Upper lobe of left lung (tissue), 6 donors: ENCODE measurements around the gene GPR143. TPM values are rescaled to one million over a fixed set of nuclear protein-coding genes. Genes with fewer than 3 reads are reported as not detected.

Source experiments
- ATAC-seq, 2 donors: fragments of 200-7000 bp; cut with Tn5 transposase; one replicate each; pipeline ENCODE4 v1.9.1; 2022; ENCODE audit warnings: mild to moderate bottlenecking in 2 of 2, moderate library complexity in 2 of 2; ENCODE audit not compliant: low FRiP score in 2 of 2
- DNase-seq, 2 donors: peaks; one replicate each; pipeline ENCODE4 v3.0.0-alpha.2; 2019 to 2020
- H3K27ac ChIP-seq, 4 donors: fragments of 200-600 bp; sonication (generic); one replicate each; pipeline ENCODE4 v1.5.1; 2016 to 2019
- H3K27me3 ChIP-seq, 4 donors: fragments of 200-600 bp; sonication (generic); one replicate each; pipeline ENCODE4 v1.5.1; 2017 to 2019
- H3K36me3 ChIP-seq, 4 donors: fragments of 200-600 bp; sonication (generic); one replicate each; pipeline ENCODE4 v1.5.1; 2016 to 2019
- H3K4me1 ChIP-seq, 4 donors: fragments of 200-600 bp; sonication (generic); one replicate each; pipeline ENCODE4 v1.5.1; 2018 to 2019
- H3K4me3 ChIP-seq, 4 donors: fragments of 200-600 bp; sonication (generic); one replicate each; pipeline ENCODE4 v1.5.1; 2017 to 2019; ENCODE audit warnings: mild to moderate bottlenecking in 2 of 4, moderate library complexity in 1 of 4
- H3K9me3 ChIP-seq, 4 donors: fragments of 200-600 bp; sonication (generic); one replicate each; pipeline ENCODE4 v1.5.1; 2018 to 2019
- EP300 ChIP-seq, 4 donors: sonication (generic); formaldehyde crosslinking; IDR thresholded peaks; one replicate each; pipeline ENCODE4 v1.5.1; 2017; ENCODE audit warnings: antibody characterized with exemption in 4 of 4, control low read depth in 2 of 4
- POLR2A ChIP-seq, 4 donors: fragments of 450-650 bp; IDR thresholded peaks; one replicate each; pipeline ENCODE4 v1.5.1; 2016 to 2017; ENCODE audit warnings: antibody characterized with exemption in 4 of 4, mild to moderate bottlenecking in 2 of 4
- POLR2AphosphoS5 ChIP-seq, 2 donors: sonication (generic); formaldehyde crosslinking; IDR thresholded peaks; one replicate each; pipeline ENCODE4 v1.5.1; 2017; ENCODE audit warnings: antibody characterized with exemption in 2 of 2
- WGBS, 2 donors: methylation state at CpG; one replicate each; pipeline ENCODE4 v1.1.5; 2017 to 2018; 5-methylcytosine and 5-hydroxymethylcytosine counted together
- total RNA-seq, 6 donors: library from RNA; depleted of rRNA in 4 of 6; stranded (reverse); fragments of >200 nt in 4 of 6; gene quantifications; one replicate each; pipeline versions ENCODE4 v1.1.0 to v1.2.1, GENCODE V29; 2016 to 2021
- TF ChIP-seq, protein P1 (sequence below), 6 experiments: fragments of 450-650 bp in 4 of 6; fragments of 200-600 bp in 2 of 6; sonication (generic) in 2 of 6; IDR thresholded peaks; one replicate each; pipeline ENCODE4 v1.5.1; 2016 to 2019; ENCODE audit warnings: antibody characterized with exemption in 6 of 6
- donor health status: DM: no; HTN: no; CAD: no; lungs with moderate emphysema.
- donor health status: DM: no; HTN: yes; CAD: no; lungs with severe emphysema.

GPR143 gene
- total RNA-seq, 6 donors from 2014 or later: 0.33 to 2.1 (median 0.84) TPM; not detected in 1

DNA sequence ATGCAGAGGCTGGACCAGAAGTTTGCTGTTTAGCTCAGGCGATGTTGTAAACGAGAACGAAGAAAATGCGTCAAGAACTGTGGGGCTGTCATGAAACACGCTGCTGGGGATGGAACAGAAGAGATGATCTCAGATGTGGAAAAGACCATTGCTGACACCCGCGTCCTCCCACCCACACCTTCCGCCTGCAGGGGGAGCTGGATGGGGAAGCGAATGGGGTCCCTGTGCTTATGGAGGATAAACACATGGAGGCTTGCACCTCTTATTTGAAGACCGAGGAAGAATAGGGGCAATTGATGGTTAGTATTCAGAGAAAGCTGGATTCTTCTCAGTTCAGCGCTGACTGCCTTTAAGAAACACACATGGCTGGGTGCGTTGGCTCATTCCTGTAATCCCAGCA, 63.9 kb downstream of the GPR143 start:
- H3K27ac ChIP-seq: no peak overlapping the region
- H3K27me3 ChIP-seq: no peaks in the 10 kb centered on the region
- H3K4me3 ChIP-seq: no peak overlapping the region
- no peaks in the 10 kb centered on the region for H3K4me1 ChIP-seq
- peaks cover 0 to 4% (median 0%) of the 10 kb centered on the region in 4 donors for H3K9me3 ChIP-seq
- no peak for ATAC-seq
- no peak for TF ChIP-seq POLR2AphosphoS5 (IDR thresholded peaks at IDR 0.05)
- no peak for TF ChIP-seq EP300 (IDR thresholded peaks at IDR 0.05)
- TF ChIP-seq, protein P1, sequence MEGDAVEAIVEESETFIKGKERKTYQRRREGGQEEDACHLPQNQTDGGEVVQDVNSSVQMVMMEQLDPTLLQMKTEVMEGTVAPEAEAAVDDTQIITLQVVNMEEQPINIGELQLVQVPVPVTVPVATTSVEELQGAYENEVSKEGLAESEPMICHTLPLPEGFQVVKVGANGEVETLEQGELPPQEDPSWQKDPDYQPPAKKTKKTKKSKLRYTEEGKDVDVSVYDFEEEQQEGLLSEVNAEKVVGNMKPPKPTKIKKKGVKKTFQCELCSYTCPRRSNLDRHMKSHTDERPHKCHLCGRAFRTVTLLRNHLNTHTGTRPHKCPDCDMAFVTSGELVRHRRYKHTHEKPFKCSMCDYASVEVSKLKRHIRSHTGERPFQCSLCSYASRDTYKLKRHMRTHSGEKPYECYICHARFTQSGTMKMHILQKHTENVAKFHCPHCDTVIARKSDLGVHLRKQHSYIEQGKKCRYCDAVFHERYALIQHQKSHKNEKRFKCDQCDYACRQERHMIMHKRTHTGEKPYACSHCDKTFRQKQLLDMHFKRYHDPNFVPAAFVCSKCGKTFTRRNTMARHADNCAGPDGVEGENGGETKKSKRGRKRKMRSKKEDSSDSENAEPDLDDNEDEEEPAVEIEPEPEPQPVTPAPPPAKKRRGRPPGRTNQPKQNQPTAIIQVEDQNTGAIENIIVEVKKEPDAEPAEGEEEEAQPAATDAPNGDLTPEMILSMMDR (IDR thresholded peaks at IDR 0.05): no peak
- no peak for TF ChIP-seq POLR2A (IDR thresholded peaks at IDR 0.05)
- DNase-seq: no peak
- 93 to 99% methylated on average over 12 of the region's 12 CpGs for WGBS, 2 donors
- H3K36me3 ChIP-seq: no peaks in the 10 kb centered on the region

- ATAC-seq (no peak), DNase-seq (no peak)
- TF ChIP-seq, protein P1 (IDR thresholded peaks at IDR 0.05): no peak
- no peak for TF ChIP-seq POLR2A (IDR thresholded peaks at IDR 0.05)
- no peak for TF ChIP-seq POLR2AphosphoS5 (IDR thresholded peaks at IDR 0.05)
- TF ChIP-seq EP300 (IDR thresholded peaks at IDR 0.05): no peak
- WGBS, 2 donors: 73 to 85% methylated on average over 7 to 15 of the region's 15 CpGs
- Histone ChIP-seq H3K4me3 (no peak overlapping the region), H3K9me3 (peaks cover 0 to 4% (median 0%) of the 10 kb centered on the region in 4 donors), H3K27me3 (no peaks in the 10 kb centered on the region), H3K36me3 (no peaks in the 10 kb centered on the region), H3K27ac (no peak overlapping the region), H3K4me1 (no peaks in the 10 kb centered on the region)
Observed at GRCh38 chrX:9700555-9700954, 65.1 kb downstream of the GPR143 start.

- TF ChIP-seq POLR2AphosphoS5 (IDR thresholded peaks at IDR 0.05) (no peak), EP300 (IDR thresholded peaks at IDR 0.05) (no peak), POLR2A (IDR thresholded peaks at IDR 0.05) (no peak)
- TF ChIP-seq, protein P1 (IDR thresholded peaks at IDR 0.05): no peak
Observed at GRCh38 chrX:9698576-9698975, 67.1 kb downstream of the GPR143 start.

DNA sequence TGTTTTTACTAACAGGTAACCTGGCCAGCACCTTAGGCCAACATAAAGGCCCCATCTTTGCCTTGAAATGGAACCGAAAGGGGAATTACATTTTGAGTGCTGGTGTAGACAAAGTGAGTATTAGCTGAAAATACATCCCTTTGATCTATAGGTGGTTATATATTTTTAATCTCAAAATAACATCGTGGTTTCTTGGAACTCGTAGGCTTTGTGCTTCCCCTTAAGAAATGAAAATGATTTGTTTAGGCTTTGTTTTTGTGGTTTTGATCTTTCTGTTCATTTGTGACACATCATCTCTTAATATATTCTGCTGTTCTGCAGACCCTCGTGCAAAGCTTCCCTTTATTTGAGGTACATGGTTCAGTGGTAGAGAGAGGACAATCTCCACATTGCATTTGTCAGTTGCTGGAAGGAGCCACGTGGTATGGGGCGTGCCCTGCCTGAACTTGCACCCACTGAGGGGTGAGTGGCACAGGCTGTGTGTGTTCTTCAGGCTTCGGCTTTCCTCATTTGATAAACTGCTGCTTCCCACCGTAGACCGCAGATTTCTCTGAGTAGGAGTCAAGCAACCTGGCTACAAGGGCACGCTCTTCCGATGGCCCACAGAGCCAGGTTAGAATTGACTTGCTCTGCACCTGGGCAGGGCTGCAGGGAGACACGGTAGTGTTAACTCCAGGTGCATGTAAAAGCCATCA, 72.2 kb downstream of the GPR143 start:
- H3K36me3 ChIP-seq: peaks cover 0 to 18% (median 3%) of the 10 kb centered on the region in 4 donors
- ATAC-seq (no peak), DNase-seq (no peak)
- H3K4me3 ChIP-seq: no peak overlapping the region
- no peaks in the 10 kb centered on the region for H3K4me1 ChIP-seq
- H3K9me3 ChIP-seq: no peaks in the 10 kb centered on the region
- TF ChIP-seq, protein P1 (IDR thresholded peaks at IDR 0.05): no peak
- no peak for TF ChIP-seq EP300 (IDR thresholded peaks at IDR 0.05)
- TF ChIP-seq POLR2A (IDR thresholded peaks at IDR 0.05): no peak
- TF ChIP-seq POLR2AphosphoS5 (IDR thresholded peaks at IDR 0.05): no peak
- no peaks in the 10 kb centered on the region for H3K27me3 ChIP-seq
- no peak overlapping the region for H3K27ac ChIP-seq
- WGBS, 2 donors: 86 to 87% methylated on average over 9 to 12 of the region's 12 CpGs

More at GRCh38 chrX:9698576-9698975, 67.1 kb downstream of the GPR143 start:
- Histone ChIP-seq H3K9me3 (no peaks in the 10 kb centered on the region), H3K4me1 (no peaks in the 10 kb centered on the region), H3K4me3 (no peak overlapping the region), H3K27me3 (no peaks in the 10 kb centered on the region), H3K36me3 (peaks cover 0 to 8% (median 2%) of the 10 kb centered on the region in 4 donors), H3K27ac (no peak overlapping the region)
- DNase-seq (no peak), ATAC-seq (no peak)
- WGBS, 2 donors: 91 to 100% methylated on average over 3 to 12 of the region's 12 CpGs

DNA sequence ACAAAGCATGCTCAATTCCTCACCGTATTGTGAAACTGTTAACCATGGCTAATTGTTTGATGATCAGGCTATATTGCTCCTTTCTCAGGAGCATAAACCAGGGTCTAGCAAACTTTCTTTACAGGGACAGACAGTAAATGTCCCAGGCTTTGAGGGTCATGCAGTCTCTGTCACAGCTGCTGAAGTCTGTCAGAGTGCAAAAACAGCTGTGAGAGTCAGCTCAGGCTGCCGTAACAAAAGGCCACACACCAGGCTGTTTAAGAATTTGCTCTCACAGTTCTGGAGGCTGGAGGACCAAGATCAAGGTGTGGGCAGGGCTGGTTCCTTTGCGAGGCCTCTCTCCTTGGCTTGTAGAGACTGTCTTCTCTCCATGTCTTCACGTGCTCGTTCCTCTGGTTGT, 75.6 kb downstream of the GPR143 start:
- TF ChIP-seq POLR2AphosphoS5 (IDR thresholded peaks at IDR 0.05): no peak
- TF ChIP-seq EP300 (IDR thresholded peaks at IDR 0.05): no peak
- TF ChIP-seq, protein P1 (IDR thresholded peaks at IDR 0.05): no peak
- ATAC-seq: no peak
- Histone ChIP-seq H3K27me3 (no peaks in the 10 kb centered on the region), H3K9me3 (no peaks in the 10 kb centered on the region), H3K36me3 (peaks cover 0 to 18% (median 3%) of the 10 kb centered on the region in 4 donors), H3K4me1 (no peaks in the 10 kb centered on the region), H3K27ac (no peak overlapping the region), H3K4me3 (no peak overlapping the region)
- WGBS, 2 donors: 93 to 99% methylated on average over 5 of the region's 5 CpGs
- no peak for DNase-seq
